Immature natural killer cell (primary cell): ENCODE results near the gene TNK2. TPM values are rescaled to one million over a fixed set of nuclear protein-coding genes. Genes with fewer than 3 reads are reported as not detected.

ENCODE experiments used
- DNase-seq, 3 donors: peaks; one replicate each; pipeline ENCODE4 v3.0.0; 2022; ENCODE audit warnings: mixed read lengths in 1 of 3
- H3K27ac Mint-ChIP-seq, 6 donors: one replicate each; pipeline ENCODE4 v1.8.0; 2020; ENCODE audit warnings: mixed read lengths in 6 of 6, mild to moderate bottlenecking in 5 of 6, inconsistent platforms in 4 of 6, moderate library complexity in 3 of 6
- H3K27me3 Mint-ChIP-seq, 3 donors: one replicate each; pipeline ENCODE4 v1.8.0; 2020 to 2021; ENCODE audit warnings: low read depth in 3 of 3, mild to moderate bottlenecking in 3 of 3, mixed read lengths in 3 of 3, moderate library complexity in 3 of 3, inconsistent platforms in 1 of 3
- H3K36me3 Mint-ChIP-seq, 3 donors: one replicate each; pipeline ENCODE4 v1.8.0; 2020; ENCODE audit warnings: mixed read lengths in 3 of 3, inconsistent platforms in 2 of 3, mild to moderate bottlenecking in 2 of 3
- H3K4me1 Mint-ChIP-seq, 2 donors: one replicate each; pipeline ENCODE4 v1.8.0; 2020; ENCODE audit warnings: inconsistent platforms in 2 of 2, mild to moderate bottlenecking in 2 of 2, mixed read lengths in 2 of 2, moderate library complexity in 1 of 2
- H3K4me3 Mint-ChIP-seq, 5 donors: one replicate each; pipeline ENCODE4 v1.8.0; 2020; ENCODE audit warnings: mild to moderate bottlenecking in 5 of 5, mixed read lengths in 5 of 5, inconsistent platforms in 3 of 5, moderate library complexity in 3 of 5
- H3K9me3 Mint-ChIP-seq, 6 donors: one replicate each; pipeline ENCODE4 v1.8.0; 2020; ENCODE audit warnings: mild to moderate bottlenecking in 6 of 6, mixed read lengths in 6 of 6, inconsistent platforms in 4 of 6, moderate library complexity in 3 of 6
- polyA plus RNA-seq, 3 donors: library from polyadenylated mRNA; unstranded; fragments of 300-500 nt; fragmentation: Illumina TruSeq; gene quantifications; one replicate each; pipeline ENCODE4 v1.2.3, GENCODE V29; 2021

TNK2 gene
- polyA plus RNA-seq, 3 donors from 2014 or later = 1.4 to 4.9 (median 1.6) TPM

DNA sequence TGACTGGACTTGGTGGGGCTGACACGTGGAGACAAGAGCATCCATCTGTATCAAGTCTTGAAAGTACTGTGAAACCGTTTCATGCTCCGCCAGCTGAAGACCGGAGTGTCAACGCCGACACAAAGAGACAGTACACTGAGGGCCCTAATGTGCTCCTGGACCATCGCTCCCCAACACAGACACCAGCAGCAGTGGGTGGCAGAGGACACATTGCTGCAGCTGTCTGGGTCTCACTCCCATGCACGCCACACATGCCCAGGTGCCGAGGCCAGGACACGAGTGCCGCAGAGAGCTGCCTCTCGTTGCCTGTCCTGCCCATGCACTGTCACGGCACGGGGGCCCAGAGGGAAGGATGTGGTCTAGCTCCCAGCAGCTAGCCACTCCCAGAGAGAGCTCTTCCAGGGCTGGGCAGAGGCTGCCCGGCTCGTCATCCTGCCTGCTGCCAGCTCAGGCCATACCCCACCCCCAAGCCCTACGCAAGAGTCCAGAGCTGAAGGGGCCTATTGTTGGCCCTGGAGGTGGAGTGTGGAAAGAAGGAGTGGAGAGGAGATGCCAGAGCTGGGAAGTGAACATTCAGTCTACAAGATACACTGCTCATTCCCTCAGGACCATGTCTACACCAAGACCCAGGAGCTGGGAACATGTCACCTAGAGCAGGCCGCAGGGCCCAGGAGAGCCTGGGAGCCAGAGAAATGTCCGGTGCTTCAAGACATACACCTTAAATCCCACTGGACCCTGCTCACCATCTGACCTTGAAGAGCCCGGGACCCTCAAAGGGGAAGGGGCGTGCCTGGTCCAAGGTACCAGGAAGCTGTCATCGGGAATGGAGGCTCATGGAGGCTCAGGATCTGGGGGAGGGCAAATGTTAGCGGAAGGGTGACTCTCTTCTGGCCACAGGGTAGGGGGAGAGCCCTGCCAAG is 7.7 kb downstream of the TNK2 start:
- Mint-ChIP-seq H3K9me3 (no peaks in the 10 kb centered on the region), H3K27me3 (peaks cover 0 to 7% (median 0%) of the 10 kb centered on the region in 3 donors), H3K36me3 (peaks cover 0 to 3% (median 0%) of the 10 kb centered on the region in 3 donors), H3K4me1 (peaks cover 78 to 82% of the 10 kb centered on the region in 2 donors), H3K4me3 (peak overlapping the region; percentile 43 to 63 (median 53)), H3K27ac (peak overlapping the region; percentile 79 to 91 (median 85))
- peak; percentile 37 to 39 (median 39) for DNase-seq

DNA sequence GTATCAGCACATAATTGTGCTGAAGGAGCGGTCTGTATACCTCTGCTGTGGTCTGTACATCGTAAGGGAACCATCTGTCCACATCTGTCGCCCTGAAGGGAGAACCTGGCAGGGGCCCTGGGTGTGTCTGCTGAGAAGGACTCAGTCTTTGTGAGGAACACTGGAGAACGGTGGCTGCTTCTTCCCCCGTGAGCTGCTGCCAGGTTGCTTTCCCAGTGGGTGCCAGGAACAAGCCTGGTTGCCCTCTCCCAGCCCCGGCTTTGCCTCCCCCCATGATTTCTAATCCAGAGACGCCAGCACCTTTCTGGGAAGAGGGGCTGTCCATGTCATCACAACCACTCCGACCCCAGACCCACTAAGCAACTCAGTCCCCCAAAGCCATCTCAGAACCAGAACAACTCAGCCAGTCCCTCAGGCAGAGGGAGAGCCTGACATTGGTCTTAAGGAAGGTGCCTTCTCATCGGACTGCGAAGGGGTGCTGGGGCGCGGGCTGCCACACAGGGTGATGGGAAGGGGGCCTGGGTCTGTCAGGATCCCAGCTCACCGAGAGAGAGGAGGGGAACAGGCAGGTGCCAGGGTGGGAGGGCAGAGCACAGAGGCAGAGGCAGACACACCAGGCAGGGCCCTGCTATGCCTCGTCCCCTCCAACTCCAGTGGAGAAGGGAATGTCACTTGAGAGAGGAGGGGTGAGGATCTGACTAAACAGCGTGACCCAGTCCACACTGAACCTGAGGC is 8.5 kb downstream of the TNK2 start:
- H3K27ac Mint-ChIP-seq = peak overlapping the region; percentile 65 to 91 (median 84)
- no peak for DNase-seq
- H3K36me3 Mint-ChIP-seq = peaks cover 0 to 3% (median 0%) of the 10 kb centered on the region in 3 donors
- H3K4me1 Mint-ChIP-seq = peaks cover 72 to 76% of the 10 kb centered on the region in 2 donors
- peak overlapping the region; percentile 43 to 63 (median 53) for H3K4me3 Mint-ChIP-seq
- peaks cover 0 to 9% (median 0%) of the 10 kb centered on the region in 3 donors for H3K27me3 Mint-ChIP-seq
- no peaks in the 10 kb centered on the region for H3K9me3 Mint-ChIP-seq

DNA sequence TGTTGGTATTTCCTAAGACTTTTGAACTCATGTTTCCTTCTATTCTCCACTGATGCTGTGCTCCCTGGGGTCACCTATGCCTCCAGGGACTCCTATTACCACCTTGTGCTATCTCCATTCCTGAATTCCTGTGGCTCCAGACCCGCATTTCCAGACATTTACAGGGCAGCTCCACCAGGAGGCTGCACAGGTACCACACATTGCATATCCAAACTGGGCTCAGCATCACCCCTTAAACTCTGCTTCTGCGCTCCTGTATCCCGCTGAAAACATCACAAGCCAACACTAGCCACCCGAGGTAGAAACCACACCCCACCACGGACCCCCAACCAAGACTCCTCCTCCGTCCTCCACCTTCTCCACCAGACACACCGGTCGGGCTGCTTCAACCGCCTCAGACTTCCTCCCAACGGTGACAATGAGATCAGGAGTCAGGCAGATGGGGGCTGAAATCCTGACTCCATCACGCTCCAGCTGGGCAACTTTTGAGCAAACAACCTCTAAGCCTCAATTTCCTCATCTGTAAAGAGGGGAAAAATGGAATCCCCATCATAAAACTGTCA is 10.4 kb downstream of the TNK2 start:
- Mint-ChIP-seq H3K27me3 (peaks cover 0 to 12% (median 0%) of the 10 kb centered on the region in 3 donors), H3K4me1 (peaks cover 62 to 70% of the 10 kb centered on the region in 2 donors), H3K4me3 (peak overlapping the region; percentile 16 to 60 (median 54)), H3K36me3 (no peaks in the 10 kb centered on the region), H3K27ac (peak overlapping the region; percentile 73 to 97 (median 85)), H3K9me3 (no peaks in the 10 kb centered on the region)
- DNase-seq = no peak

DNA sequence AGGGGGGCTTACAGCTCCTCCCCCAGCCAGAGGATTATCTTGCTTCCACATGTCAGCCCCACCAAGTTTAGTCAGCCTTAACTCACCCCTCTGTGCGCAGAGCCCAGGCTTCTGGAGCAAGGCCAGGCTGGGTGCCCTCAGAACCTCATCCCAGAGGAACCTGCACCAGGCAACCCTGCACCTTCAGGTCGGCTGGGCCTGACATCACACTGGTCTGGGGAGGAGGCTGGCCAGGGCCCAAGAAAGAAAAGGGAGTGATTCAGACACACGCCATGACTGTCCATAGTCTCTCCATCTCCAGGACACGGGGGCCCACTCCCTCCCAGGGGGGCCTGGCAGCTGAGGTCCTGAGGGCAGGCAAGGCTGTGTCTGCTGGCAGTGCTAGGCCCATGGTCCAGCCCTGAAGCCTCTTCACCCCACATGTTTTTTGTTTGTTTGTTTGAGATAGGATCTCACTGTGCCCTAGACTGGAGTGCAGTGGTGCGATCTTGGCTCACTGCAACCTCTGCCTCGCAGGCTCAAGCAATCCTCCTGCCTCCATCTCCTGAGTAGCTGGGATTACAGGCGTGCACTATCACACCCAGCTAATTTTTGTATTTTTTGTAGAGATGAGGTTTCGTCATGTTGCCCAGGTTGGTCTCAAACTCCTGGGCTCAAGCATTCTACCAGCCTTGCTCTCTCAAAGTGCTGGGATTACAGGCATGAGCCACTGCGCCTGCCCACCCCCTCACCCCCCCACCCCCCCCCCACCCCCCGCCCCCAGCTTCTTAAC is 11.1 kb downstream of the TNK2 start:
- H3K4me1 Mint-ChIP-seq = peaks cover 60 to 70% of the 10 kb centered on the region in 2 donors
- peaks cover 0 to 12% (median 0%) of the 10 kb centered on the region in 3 donors for H3K27me3 Mint-ChIP-seq
- no peaks in the 10 kb centered on the region for H3K9me3 Mint-ChIP-seq
- H3K4me3 Mint-ChIP-seq = peak overlapping the region; percentile 86 to 94 (median 88)
- no peak for DNase-seq
- no peaks in the 10 kb centered on the region for H3K36me3 Mint-ChIP-seq
- H3K27ac Mint-ChIP-seq = peak overlapping the region; percentile 89 to 97 (median 94)

DNA sequence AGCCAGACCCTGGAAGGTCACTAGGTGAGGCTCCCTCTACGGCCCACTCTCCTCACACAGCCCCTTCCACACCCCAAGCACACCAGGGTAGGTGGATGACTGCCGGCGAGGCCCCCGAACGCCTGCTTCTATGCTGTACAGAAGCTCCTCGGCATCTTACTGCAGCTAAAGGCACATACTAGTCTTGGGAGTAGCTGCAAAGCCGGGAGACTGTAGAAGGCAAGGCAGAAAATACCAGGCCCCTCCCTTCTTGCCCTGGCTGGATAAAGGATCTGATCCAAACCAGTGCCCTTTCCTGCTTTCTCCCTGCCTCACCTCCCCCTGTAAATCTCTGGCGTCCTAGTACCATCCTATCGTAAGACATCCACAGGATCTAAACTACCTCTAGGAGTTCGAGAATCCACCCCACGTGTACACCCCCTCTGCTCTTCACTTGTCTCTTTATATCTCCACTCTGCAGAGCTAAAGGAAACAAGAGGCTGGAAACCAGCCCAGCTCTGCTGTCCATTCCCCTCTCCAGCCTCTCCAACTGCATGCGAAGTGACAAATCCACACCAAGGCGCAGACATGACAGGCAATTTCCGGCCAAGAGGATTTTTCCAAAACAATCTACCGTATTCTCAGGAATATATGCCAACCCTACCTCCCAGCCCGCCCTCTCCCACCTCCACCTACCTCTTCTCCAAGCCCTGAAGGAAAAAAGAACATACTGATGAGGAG is 11.8 kb downstream of the TNK2 start:
- peak overlapping the region; percentile 86 to 94 (median 88) for H3K4me3 Mint-ChIP-seq
- peak overlapping the region; percentile 89 to 97 (median 94) for H3K27ac Mint-ChIP-seq
- DNase-seq = no peak
- H3K36me3 Mint-ChIP-seq = no peaks in the 10 kb centered on the region
- no peaks in the 10 kb centered on the region for H3K9me3 Mint-ChIP-seq
- H3K4me1 Mint-ChIP-seq = peaks cover 58 to 64% of the 10 kb centered on the region in 2 donors
- peaks cover 0 to 12% (median 0%) of the 10 kb centered on the region in 3 donors for H3K27me3 Mint-ChIP-seq

DNA sequence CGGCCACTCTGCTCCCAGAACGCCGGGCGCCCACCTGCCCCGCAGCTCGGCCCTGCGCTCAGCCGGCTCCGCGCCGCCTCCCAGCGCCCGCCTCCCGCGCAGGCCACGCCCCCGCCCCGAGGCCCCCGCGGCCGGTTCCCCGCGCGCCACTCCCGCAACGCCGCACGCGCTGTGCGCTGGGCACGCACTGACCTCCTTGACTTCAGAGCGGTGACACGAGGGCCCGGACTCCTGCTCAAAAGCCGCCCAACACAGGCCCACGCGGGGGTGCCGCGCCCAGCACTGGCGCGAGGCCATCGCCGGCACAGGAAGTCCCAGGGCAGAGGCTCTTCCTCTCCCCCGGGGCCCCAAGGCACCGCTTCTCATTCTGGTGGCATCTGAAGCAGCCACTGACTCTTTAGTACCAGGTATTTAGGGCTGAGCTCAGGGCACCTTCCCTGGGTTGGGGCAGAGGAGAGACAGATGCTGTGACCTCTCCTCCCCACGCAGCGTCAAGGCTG is 12.4 kb downstream of the TNK2 start:
- H3K36me3 Mint-ChIP-seq = no peaks in the 10 kb centered on the region
- DNase-seq = peak; percentile 75 to 79 (median 76)
- peaks cover 52 to 58% of the 10 kb centered on the region in 2 donors for H3K4me1 Mint-ChIP-seq
- peaks cover 0 to 12% (median 0%) of the 10 kb centered on the region in 3 donors for H3K27me3 Mint-ChIP-seq
- peak overlapping the region; percentile 86 to 94 (median 88) for H3K4me3 Mint-ChIP-seq
- no peaks in the 10 kb centered on the region for H3K9me3 Mint-ChIP-seq
- H3K27ac Mint-ChIP-seq = peak overlapping the region; percentile 89 to 97 (median 94)

DNA sequence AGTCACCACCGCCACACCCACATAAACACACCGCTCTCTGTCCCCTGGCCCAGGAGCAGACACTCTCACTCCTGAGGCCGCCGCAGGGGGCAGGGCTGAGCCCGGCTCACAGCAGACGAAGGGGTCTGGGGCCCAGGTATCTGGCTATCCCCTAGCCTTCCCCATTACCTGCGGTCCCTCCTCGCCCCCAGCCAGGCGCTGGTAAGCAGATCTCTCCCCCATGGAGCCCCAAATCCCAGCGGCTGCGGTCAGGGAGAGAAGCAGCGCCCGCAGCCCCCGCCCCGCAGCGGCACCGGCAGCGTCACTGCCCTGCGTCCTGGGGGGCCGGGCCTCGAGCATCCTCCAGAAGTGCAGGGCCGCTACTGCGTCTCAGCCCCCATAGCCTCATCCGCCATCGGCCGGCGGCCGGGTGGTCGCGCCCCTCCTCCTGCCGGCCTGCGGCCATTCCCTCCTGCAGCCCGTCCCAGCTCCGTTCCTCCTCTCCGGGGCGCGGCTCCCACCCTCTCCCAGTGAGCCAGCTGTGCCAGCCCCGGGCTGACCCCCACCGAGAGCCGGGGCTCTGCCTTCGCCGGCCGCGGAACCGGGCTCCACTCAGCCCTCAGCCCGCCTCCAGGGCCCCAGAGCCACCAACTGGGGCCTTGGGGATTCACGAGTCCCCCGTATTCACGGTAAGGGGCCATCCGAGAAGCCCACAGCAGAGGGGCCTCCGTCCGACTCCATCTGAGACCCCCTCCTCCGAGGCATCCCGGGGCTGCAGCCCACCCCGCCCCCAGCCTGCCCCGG is 13.1 kb downstream of the TNK2 start:
- Mint-ChIP-seq H3K27ac (peak overlapping the region; percentile 89 to 97 (median 92)), H3K36me3 (no peaks in the 10 kb centered on the region), H3K4me3 (peak overlapping the region; percentile 89 to 94 (median 89)), H3K9me3 (no peaks in the 10 kb centered on the region), H3K4me1 (peaks cover 46 to 52% of the 10 kb centered on the region in 2 donors), H3K27me3 (peaks cover 0 to 11% (median 0%) of the 10 kb centered on the region in 3 donors)
- DNase-seq = peak; percentile 71 to 75 (median 73)

DNA sequence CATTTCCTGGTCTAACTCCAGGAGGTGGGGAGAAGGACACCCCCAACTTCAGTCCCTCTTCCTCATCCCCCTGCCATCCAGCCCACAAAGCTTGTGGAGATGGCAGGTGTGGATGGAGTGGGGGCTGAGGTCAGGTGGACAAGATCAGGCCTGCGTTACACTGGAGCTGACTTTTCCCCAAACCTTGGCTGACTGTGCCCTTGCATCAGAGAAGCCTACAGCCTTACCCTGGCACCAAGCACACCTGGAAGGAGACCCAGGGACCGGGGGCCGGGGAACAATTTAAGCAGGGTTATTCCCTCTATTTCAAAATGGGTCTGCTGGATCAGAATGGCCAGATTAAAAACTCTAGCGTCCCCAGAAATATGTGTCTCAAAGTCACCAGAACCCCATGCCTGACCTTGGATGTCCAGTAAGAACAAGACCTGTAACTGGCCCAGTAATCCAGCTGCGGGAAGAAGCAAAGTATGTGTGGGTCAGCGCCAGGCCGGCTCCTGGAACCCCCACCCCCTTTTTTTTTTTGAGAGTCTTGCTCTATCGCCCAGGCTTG is 14.4 kb downstream of the TNK2 start:
- Mint-ChIP-seq H3K27me3 (peaks cover 0 to 11% (median 0%) of the 10 kb centered on the region in 3 donors), H3K9me3 (no peaks in the 10 kb centered on the region), H3K4me1 (peaks cover 34 to 46% of the 10 kb centered on the region in 2 donors), H3K4me3 (peak overlapping the region; percentile 18 to 89 (median 47)), H3K27ac (peak overlapping the region in 3 of 6 donors; percentile 64 to 89 (median 83)), H3K36me3 (no peaks in the 10 kb centered on the region)
- DNase-seq = no peak

DNA sequence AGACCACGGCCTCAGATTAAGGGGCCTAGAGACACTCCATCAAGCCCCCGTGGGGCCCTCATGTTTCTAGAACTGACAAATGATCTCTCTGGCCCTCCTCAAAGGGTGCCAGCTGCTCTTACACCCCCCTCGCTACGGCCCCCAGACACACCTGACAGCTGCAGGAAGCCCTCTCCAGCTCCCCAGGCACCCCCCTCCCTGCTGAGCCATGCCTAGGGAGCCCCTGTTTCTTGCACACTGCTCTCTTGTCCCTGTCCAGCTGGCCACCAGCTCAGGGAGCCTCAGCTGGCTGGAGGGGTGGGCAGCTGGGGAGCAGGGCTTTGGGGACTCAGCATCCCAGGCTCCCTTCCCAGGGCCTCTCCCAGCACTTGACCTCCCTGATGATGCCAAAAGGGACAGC is 14.8 kb downstream of the TNK2 start:
- peak overlapping the region in 2 of 5 donors; percentile 14 to 36 for H3K4me3 Mint-ChIP-seq

DNA sequence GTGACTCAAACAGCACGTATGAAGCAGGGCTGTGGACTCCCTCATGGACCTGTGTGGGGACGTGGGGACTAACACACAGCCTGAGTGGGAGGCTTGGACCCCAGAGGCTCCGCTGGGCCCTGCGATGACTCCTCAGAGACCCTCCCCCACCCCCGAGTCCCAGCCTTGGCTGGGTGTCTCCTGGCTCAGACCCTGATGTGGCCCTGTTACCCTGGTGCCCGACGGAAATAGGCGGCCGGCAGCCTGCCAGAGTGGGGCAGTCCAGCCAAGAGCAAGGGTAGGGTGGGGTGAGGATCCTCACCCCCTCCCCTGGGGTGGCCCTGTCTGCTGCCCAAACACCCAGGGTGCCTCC is 15.3 kb downstream of the TNK2 start:
- DNase-seq = no peak
- Mint-ChIP-seq H3K4me1 (peaks cover 29 to 41% of the 10 kb centered on the region in 2 donors), H3K36me3 (no peaks in the 10 kb centered on the region), H3K4me3 (no peak overlapping the region), H3K27me3 (peaks cover 0 to 11% (median 0%) of the 10 kb centered on the region in 3 donors), H3K9me3 (no peaks in the 10 kb centered on the region), H3K27ac (no peak overlapping the region)

More for the DNA sequence above, 14.8 kb downstream of the TNK2 start:
- DNase-seq = no peak
- peak overlapping the region in 1 of 6 donors; percentile 89 for H3K27ac Mint-ChIP-seq
- H3K9me3 Mint-ChIP-seq = no peaks in the 10 kb centered on the region
- H3K36me3 Mint-ChIP-seq = no peaks in the 10 kb centered on the region
- H3K4me1 Mint-ChIP-seq = peaks cover 33 to 46% of the 10 kb centered on the region in 2 donors
- peaks cover 0 to 11% (median 0%) of the 10 kb centered on the region in 3 donors for H3K27me3 Mint-ChIP-seq
